Hematopoietic multipotent progenitor cell treated with erythropoietin and hydrocortisone succinate and interleukin-3 and kit ligand, for 17 days (in vitro differentiated cells): ENCODE results near the gene TGM6.

Experiments used
- DNase-seq: peaks from one replicate; pipeline ENCODE4 v3.0.0-alpha.2; 2015; ENCODE audit warnings: low spot score

TGM6 gene

DNA sequence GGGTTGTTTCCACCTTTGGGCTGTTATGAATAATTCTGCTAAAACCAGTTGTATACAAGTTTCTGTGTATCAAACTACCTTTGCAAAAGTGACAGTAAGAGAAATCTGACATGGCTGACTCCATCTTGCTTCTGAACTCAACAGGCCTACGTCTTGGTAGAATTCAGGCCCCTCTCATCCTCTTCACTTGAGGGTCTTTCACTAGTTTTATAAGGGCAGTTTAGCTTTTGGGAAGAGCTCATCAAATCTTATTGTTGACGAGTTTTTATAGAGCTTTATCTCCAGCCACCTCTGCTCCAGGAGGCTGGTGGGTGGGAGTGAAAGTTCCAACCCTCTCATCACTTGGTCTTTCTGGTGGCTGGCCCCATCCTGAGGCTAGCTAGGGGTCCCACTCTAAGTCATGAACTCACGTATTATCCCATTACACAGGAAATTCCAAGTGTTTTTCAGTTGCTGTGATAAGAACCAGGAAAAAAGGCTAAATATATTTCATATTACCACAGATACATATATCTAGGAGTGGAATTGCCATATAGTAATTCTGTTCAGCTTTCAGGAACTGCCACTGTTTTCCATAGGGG, 78.3 kb downstream of the TGM6 start:
- no peak for DNase-seq

DNA sequence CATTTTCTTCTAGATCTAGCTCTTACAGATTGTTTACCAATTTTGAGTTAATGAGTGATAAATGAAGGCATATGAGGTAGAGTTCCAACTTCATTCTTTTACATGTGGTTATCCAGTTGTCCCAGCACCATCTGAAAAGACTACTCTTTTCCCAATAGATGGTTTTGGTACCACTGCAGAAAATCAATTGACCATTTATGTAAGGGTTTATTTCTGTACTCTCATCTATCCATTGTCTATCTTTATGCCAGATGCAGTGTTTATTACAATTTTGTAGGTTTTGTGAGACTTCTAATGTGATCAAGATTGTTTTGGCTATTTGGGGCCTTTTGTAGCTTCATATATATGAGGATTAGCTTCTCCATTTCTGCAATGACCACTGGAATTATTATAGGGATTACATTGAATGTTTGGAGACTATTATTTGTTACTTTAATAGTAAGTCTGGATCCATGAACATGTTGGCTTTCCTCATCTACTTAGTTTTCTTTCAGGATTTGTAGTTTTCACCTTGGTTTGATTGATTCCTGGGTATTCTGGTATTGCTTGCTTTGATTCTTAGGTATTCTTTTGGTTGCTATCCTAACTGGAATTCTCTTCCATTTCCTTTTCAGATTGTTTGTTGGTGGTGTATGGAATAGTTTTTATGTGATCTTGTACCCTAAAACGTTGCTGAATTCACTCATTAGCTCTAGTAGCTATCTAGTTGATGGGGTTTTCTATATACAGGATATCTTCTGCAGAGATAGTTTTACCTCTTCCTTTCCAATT, 79.5 kb downstream of the TGM6 start:
- DNase-seq, result no peak

DNA sequence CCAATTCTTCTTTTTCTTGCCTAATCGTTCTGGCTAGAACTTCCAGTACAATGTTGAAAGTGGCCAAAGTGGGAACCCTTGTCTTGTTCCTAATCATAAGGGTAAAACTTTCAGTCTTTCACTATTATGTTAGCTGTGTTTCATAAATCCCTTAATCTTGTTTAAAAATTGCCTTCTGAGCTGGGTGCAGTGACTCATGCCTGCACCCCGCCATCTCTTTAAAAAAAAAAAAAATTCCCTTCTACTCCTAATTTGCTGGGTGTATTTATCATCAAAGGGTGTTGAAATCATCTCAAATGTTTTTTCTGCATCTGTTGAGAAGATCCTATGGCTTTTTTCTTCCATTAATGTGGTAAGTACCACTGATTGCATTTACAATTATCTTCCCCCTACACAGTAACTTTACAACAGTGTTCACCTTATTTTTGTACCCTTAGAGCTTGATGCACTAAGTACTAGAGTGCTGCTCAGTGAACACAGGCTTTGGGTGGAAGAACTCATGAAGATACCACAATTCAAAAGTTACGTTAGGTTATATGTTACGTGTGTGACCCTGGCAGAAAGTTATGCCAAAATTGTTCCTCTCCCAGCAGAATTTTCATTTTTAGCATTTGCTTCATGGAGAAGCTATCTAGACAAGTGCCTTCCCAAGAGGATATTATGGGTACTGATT, 80.2 kb downstream of the TGM6 start:
- DNase-seq, result no peak

DNA sequence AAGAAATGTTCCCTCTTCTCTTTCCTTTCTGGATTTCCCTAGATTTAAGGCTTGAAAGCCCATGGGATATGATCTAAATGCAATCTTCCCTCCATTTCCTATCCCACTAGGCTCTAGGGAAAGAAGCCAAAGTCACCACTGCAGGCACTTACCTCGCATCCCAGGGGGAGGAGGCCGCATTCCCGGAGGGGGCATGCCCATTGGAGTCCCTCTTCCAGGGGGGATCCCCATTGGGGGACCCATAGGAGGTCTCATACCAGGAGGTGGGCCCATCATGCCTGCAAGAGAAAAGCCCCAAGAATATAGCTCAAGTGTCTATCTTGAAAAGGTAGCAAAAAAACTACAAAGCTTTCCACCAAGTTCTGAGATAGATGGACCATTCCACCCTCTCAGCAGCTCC, 81.8 kb downstream of the TGM6 start:
- no peak for DNase-seq

DNA sequence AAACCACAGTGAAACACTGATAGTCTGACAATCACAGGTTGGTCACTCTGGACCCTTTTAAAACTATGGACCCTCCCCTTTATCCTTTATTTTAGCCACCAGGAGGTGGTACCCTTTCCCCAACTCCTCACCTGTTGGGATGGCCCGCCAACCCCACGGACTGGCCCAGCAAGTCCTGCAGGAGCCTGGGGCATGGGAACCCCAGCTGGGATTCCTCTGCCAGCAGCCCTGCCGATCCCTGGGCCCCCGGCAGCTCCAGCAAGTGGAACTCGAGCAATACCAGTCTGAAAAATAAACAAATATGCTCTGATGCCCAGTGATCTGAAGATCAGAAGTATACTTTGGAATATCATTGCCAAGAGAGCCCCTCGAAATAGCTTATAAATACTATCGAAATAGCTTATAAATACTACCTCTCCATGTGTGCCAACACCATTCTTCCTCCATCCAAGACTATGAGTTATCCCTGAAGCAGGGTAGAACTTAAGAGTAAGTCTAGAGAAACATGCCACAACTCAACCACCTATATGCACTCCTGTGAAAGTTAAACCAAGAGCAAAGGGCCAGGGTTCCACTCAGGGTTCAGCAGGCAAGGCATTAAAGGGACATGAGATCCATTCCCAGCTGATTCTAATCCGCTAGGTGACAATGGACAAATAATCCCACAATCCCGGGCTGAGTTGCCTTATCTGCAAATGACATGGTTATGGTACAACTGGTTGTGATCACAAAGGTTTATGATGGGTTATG, 83.1 kb downstream of the TGM6 start:
- no peak for DNase-seq

DNA sequence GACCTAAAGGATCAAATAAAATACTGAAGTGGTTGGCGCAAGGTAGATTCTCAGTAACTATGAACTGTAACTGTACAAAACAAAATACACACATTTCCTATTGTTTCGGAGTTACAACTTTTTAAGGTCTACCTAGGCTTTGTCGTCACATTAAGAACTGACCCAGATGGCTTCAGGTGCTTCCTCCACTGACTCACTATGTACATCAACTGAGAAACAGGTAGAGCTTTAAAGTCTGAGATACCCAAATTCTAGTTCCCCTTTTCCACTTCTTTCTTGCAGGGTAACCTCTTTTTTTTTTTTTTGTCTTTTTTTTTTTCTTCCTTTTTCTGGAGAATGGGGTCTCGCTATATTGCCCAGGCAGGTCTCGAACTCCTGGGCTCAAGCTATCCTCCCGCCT, 84.4 kb downstream of the TGM6 start:
- no peak for DNase-seq

DNA sequence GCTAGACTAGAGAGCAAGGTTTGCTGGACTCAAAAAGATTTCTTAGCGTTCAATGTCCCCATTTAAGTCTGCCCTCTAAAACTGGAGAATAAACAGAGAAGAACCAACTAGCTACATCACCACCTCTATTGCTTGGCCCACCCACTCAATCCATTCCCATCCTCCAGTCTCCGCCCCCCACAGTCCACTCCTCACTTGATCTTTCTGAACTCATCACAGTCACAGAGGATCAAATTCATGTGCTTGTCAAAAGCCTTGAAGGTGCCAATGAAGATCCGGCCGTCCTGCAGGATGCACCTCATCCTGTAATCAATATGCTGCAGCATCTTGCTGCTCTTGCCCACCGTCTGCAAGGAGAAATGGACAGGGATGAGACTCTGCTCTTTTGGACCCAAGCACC, 86.7 kb downstream of the TGM6 start:
- no peak for DNase-seq

DNA sequence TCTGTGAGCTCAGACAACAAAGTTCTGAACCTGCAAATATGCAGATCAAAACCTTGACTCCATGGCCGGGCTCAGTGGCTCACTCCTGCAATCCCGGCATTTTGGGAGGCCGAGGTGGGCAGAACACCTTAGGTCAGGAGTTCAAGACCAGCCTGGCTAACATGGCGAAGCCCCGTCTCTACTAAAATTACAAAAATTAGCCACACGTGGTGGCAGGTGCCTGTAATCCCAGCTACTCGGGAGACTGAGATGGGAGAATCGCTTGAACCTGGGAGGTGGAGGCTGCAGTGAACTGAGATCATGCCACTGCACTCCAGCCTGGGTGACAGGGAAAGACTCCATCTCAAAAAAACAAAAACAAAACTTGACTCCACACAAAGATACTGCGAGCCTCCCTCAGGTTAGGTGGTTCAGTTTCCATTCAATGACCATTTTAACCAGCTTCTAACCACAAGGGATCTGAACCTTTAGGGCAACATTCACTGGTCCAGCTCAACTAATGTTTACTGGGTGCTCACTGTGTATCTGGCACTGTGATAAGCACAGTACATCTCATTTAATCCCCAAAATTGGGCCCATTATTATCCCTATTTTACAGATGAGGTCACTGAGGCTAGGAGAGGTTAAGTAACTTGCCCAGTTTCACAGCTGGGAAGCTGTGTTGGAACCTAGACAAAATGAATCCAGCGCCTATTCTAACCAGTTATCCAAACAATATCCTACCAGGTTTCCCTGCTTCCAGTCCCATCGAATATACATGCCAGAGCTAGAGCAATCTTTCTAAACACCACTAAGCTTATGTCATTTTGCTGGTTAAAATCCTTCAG, 88.1 kb downstream of the TGM6 start:
- DNase-seq, result no peak

DNA sequence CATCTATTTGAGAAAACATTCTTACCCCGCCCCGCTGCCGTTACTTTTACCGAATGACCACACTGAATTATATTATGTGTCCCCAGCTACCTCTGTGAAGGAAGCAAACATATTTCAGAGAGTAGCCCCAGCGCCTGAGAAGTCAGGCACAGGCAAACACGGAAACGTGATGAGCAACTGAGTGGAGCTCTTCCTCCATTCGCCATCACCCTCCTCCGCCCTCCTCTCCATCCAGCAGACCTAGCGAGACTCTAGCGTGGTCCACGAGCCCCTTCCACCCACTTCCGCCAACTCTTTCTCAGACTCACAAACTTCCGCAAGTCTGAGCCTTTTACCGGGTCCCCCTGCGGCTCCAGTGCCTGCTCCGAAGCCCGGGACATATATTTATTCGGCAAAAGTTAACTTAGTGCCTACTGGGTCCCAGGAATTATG, 89.3 kb downstream of the TGM6 start:
- DNase-seq, result peak; percentile 21

DNA sequence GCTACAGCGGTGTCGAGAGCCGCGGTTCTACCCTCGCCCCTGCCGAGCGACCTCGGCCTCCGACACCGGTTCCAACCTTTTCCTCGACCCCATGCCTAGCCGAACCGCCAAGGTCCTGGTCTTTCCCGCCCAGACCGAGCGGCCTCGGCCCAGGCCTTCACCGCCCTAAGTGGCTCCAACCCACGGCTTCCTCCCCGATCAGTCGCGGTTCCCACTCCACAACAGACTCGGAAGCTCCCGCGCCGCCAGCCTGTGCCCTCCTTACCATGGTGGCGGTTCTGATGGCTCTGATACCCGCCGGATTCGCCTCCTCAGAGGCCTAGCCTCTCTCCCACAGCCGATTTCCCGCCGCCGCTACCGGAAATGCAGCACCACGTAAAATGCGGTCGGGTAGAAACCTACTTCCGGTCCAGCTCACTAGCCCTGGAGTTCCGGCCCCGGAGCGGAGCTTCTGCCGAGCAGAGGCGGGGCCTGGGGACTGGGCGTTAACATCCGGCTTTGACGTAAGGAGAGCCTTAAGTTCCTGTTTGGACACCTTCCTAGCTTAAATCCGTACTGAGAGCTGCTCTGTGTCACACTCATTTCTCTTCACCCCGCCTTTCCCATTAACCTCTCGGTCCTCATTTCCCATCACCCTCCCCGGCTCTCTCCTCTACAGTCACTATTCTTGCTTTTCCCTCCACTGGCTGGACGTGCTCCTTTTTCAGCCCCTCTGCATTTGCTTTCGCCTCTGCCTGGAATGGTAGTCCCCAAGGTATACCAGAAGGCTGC, 89.9 kb downstream of the TGM6 start, which contains the start of gene SNRPB:
Gene SNRPB, minus strand, starts transcription at position 367 of the 771 bp plus-strand sequence. Its CDS starts 99 bp downstream, at position 268.
- peak; percentile 97 for DNase-seq

DNA sequence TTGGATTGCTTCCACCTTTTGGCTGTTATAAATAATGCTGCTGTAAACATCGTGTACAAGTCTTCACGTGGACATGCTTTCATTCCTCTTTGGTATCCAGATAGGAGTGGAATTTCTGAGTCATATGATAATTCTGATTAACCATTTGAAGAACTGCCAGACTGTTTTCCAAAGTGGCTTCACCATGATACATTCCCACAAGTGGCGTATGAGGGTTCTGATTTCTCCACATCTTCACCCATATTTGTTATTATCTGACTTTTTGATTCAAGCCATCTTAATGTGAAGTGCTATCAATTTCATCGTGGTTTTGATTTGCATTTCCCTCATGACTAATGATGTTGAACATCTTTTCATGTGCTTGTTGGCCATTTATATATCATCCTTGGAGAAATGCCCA, 92.8 kb downstream of the TGM6 start:
- no peak for DNase-seq

DNA sequence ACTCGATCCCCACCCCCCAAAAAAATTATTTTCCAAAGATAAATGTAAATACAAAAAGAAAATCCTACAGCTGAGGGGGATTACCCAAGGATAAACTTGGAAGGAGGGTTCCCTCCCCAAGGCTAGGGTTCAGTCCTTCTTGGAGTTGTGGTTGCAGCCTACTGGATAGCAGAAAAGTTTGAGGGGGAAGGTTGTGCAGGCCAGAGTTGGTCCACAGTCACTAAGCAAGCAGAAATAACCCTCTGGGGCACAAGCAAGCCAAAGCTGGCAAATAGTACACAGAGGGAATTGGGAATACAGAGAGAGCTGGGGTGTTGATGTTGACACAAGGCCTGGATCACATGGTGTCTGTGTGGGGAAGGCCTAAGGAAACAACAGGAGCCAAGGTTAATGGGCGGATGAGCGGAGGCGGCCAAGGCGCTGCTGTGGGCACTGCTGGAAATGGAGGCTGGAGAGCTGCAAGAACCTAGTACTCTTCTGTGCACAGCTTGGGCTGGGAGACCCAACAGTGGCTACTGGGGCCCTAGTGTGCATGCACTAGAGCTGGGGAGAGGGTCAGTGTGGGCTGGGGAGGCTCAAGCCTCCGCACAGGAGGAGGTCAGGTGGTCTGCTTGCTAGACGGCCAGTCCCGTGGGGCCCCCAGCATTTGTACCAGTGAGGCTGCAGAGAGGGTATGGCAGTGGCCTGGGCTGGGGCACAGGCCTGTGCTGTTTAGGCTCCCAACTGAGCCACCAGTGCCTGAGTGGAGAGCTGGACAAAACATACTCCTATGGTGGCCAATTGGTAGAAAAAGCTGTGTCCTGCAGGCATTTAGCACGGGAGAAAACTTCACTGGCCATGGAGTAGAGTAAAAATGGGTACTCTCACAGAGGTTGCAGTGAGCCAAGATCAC, 95.4 kb downstream of the TGM6 start:
- DNase-seq, result no peak

DNA sequence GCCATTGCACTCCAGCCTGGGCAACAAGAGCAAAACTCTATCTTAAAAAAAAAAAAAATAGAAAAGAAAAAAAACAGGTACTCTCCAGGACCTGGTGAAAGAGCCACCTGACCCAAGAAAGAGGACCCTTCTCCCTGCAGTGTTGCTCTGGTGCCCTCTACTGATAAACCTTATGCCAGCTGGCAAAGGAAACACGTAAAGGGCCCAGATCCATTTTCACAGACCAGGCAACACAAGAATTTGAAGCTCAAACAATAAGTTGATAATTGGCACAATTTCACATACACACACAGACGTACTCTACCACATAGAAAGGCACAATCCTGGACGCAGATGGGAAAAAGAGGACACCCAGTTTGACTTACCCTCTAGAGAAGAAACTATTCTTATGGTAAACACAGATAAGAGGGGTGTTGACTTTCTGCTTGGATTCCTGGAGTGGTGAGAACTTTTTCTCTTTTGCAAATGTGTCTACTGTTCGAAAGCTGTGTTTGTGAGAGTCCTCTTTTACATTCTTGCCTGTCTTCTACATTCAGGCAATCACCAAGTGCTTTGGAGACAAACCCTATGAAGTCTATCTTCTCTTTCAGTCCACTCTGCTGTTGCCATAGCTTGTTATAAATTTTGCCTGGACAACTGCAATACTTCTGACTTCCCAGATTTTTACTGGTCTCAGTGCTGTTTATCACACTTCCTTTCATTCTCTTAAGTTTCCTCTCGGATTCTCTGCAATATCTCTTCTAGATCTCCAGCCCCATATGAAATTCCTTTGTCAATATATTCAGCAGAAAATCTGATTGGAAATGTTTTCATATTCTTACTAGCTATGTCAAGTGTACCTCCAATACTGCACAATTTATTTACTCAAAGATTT, 96.3 kb downstream of the TGM6 start:
- no peak for DNase-seq

DNA sequence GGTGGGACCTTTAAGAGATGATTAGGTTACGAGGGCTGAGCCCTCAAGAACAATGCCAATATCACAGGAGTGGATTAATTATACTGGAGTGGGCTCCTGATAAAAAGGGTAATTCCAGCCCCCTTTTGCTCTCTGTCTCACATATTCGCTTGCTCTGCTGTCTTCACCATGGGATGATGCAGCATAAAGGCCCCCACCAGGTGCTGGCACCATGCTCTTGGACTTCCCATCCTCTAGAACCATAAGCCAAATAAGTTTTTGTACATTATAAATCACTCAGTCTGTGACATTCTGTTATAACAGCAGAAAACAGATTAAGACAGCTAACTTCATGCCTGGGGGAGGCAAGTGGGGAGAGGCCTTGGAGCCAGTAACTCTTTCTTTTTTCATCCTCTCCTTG, 99.7 kb downstream of the TGM6 start:
- no peak for DNase-seq
